D721Med (cell line): Measurements from ENCODE around the gene USP2.

Experiments used
- DNase-seq: peaks from one replicate; pipeline ENCODE4 v3.0.0; 2011; ENCODE audit warnings: low spot score; ENCODE audit not compliant: insufficient read length
- FAIRE-seq: peaks from 2 replicates; lab custom pipeline; 2011; peaks lifted over from hg19 to GRCh38; lab: Jason Lieb, UNC
- CTCF ChIP-seq: IDR thresholded peaks from 2 replicates; pipeline ENCODE4 v1.5.1; 2012; ENCODE audit warnings: mild to moderate bottlenecking, control low read depth; ENCODE audit not compliant: insufficient read depth; ENCODE audit errors: missing control alignments

Gene USP2, protein sequence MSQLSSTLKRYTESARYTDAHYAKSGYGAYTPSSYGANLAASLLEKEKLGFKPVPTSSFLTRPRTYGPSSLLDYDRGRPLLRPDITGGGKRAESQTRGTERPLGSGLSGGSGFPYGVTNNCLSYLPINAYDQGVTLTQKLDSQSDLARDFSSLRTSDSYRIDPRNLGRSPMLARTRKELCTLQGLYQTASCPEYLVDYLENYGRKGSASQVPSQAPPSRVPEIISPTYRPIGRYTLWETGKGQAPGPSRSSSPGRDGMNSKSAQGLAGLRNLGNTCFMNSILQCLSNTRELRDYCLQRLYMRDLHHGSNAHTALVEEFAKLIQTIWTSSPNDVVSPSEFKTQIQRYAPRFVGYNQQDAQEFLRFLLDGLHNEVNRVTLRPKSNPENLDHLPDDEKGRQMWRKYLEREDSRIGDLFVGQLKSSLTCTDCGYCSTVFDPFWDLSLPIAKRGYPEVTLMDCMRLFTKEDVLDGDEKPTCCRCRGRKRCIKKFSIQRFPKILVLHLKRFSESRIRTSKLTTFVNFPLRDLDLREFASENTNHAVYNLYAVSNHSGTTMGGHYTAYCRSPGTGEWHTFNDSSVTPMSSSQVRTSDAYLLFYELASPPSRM

GRCh38 chr11:119381181-119381988 is at the start of gene USP2:
Gene USP2, minus strand, starts transcription at chr11:119381690. Its CDS starts 8,210 bp downstream, at chr11:119373480.
- DNase-seq (peak; percentile 73), FAIRE-seq (no peak)
- TF ChIP-seq CTCF: peak; percentile 70

GRCh38 chr11:119427279-119427678 is 45.8 kb upstream of the USP2 start:
- DNase-seq: no peak
- FAIRE-seq: no peak
- TF ChIP-seq CTCF: no peak

DNA sequence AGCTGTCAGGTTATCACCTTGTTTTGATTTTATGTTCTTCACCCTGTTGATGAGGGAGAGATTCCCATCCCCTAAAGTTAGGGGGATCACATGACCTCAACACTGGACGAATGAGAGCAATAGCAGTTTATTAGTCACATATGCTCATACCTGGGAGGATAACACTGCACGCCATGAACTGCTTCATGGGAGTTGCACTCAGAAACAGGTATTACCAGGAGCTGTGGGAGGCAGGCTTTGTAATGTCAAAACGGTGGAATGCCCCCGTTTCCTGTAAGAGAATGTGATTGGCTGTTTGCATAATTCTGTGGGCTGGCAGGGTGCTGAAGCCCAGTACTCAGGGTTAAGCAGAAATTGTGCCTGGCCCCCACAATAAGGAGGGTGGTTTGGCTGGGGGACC is 44.7 kb upstream of the USP2 start:
- no peak for DNase-seq
- FAIRE-seq: no peak
- no peak for TF ChIP-seq CTCF

DNA sequence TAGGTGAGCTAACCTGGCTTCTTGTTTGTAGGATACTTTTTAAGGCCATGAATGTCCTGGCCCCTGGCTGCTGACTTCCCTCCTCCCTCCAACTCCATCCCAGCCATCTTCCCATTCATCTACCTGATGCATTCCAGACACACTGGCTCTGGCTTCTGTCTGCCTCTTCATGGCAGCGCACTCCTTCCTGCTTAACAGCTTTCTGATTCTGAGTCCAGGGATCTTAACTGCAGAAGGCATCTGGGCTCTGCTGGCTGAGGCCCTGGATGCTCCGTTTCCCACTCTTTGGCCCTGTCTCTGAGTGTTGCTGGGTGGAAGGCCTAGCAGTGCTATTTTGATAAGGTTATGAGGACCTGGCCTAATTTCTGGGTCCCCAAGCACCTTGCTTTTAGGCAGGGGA is 43.3 kb upstream of the USP2 start:
- TF ChIP-seq CTCF: no peak
- no peak for DNase-seq
- FAIRE-seq: no peak

- TF ChIP-seq CTCF: no peak
- FAIRE-seq (no peak), DNase-seq (no peak)
Measured at GRCh38 chr11:119424276-119424675, 42.8 kb upstream of the USP2 start.

DNA sequence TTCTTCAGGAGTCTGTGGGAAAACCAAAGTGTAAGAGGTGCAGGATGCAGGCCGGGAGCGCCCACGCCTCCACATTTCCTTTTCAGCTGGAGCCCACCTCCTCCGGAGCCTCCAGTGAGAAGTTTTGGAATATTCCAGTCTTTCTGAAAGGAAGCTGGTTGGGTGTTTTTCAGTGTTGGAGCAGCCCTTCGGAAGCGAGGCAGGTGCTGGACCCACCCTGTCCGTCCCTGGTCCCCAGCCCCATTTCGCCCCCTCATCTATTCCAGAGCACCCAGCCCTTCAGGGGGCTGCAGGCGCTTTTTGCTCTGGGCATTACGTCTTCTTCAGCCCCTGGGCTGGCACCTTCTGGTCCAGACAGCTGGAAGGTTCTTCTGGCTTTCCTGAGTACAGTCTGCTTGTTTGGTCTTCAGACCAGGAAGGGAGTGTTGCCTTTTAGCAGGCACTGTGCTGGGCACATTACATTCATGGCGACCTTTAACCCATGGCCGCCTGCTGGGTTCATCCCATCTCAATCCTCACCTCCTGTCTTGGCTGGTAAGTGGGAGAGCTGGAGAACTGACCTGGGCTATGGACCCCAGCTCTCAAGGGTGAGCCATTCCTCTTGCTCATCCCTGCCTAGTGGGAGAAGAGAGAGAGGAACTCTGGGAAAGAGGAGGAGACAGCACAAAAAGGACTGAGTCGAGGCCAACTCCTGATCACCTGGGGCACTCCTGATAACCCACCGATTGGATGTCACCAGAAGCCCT is 42.2 kb upstream of the USP2 start:
- DNase-seq: no peak
- no peak for FAIRE-seq
- no peak for TF ChIP-seq CTCF
